Activated naive CD4-positive, alpha-beta T cell (primary cell): Measurements from ENCODE around the gene AP3B2.
"Not testable (repeated sequence)": the region's sequence is repeated elsewhere in the genome, so short reads cannot be mapped to it uniquely, and the experiment has no call there.

Experiments
- DNase-seq, 4 experiments: peaks; one replicate each; lab custom pipeline; 2025; lab: John Stamatoyannopoulos, UW

Gene AP3B2

GRCh38 chr15:82709421-82710207 is at the start of gene AP3B2:
Gene AP3B2 (minus strand): TSS chr15:82709875. CDS start chr15:82709706, 169 bp downstream.
- peak; percentile 29 to 54 (median 36) for DNase-seq

- DNase-seq, result no peak
Measured at GRCh38 chr15:82751308-82751707, 41.6 kb upstream of the AP3B2 start.

GRCh38 chr15:82750831-82751180 is 41.1 kb upstream of the AP3B2 start:
- no peak for DNase-seq

GRCh38 chr15:82749951-82750830 is 40.5 kb upstream of the AP3B2 start:
- DNase-seq, result peak; percentile 53 to 68 (median 60)

GRCh38 chr15:82748315-82748714 is 38.6 kb upstream of the AP3B2 start:
- DNase-seq, result no peak

- DNase-seq, result no peak
Measured at GRCh38 chr15:82743810-82744209, 34.1 kb upstream of the AP3B2 start.

- DNase-seq, result no peak
Measured at GRCh38 chr15:82742134-82742533, 32.5 kb upstream of the AP3B2 start.

- no peak for DNase-seq
Measured at GRCh38 chr15:82739086-82739485, 29.4 kb upstream of the AP3B2 start.

- DNase-seq, result no peak
Measured at GRCh38 chr15:82737975-82738374, 28.3 kb upstream of the AP3B2 start.

GRCh38 chr15:82731527-82731926 is 21.9 kb upstream of the AP3B2 start:
- no peak for DNase-seq

GRCh38 chr15:82730022-82730530 is 20.4 kb upstream of the AP3B2 start:
- no peak for DNase-seq

- DNase-seq, result no peak
Measured at GRCh38 chr15:82726816-82727215, 17.1 kb upstream of the AP3B2 start.

GRCh38 chr15:82715003-82715402 is 5.3 kb upstream of the AP3B2 start:
- no peak for DNase-seq

- DNase-seq, result no peak
Measured at GRCh38 chr15:82714016-82714415, 4.3 kb upstream of the AP3B2 start.

- no peak for DNase-seq
Measured at GRCh38 chr15:82712036-82712435, 2.4 kb upstream of the AP3B2 start.

GRCh38 chr15:82710926-82711490 is 1.3 kb upstream of the AP3B2 start:
- DNase-seq, result no peak

- no peak for DNase-seq
Measured at GRCh38 chr15:82710208-82710555, 507 bp upstream of the AP3B2 start.

- no peak for DNase-seq
Measured at GRCh38 chr15:82709081-82709420, 624 bp downstream of the AP3B2 start.

- not testable (repeated sequence) for DNase-seq
Measured at GRCh38 chr15:82705856-82706255, 3.8 kb downstream of the AP3B2 start.

GRCh38 chr15:82699726-82700125 is 9.9 kb downstream of the AP3B2 start:
- no peak for DNase-seq

GRCh38 chr15:82698711-82699345 is 10.8 kb downstream of the AP3B2 start:
- DNase-seq, result no peak

GRCh38 chr15:82697735-82698407 is 11.8 kb downstream of the AP3B2 start:
- no peak for DNase-seq
